ENCODE data around the gene LYSMD4.
"Not testable (repeated sequence)": the region's sequence is repeated elsewhere in the genome, so short reads cannot be mapped to it uniquely, and the experiment has no call there.

LYSMD4 gene

DNA sequence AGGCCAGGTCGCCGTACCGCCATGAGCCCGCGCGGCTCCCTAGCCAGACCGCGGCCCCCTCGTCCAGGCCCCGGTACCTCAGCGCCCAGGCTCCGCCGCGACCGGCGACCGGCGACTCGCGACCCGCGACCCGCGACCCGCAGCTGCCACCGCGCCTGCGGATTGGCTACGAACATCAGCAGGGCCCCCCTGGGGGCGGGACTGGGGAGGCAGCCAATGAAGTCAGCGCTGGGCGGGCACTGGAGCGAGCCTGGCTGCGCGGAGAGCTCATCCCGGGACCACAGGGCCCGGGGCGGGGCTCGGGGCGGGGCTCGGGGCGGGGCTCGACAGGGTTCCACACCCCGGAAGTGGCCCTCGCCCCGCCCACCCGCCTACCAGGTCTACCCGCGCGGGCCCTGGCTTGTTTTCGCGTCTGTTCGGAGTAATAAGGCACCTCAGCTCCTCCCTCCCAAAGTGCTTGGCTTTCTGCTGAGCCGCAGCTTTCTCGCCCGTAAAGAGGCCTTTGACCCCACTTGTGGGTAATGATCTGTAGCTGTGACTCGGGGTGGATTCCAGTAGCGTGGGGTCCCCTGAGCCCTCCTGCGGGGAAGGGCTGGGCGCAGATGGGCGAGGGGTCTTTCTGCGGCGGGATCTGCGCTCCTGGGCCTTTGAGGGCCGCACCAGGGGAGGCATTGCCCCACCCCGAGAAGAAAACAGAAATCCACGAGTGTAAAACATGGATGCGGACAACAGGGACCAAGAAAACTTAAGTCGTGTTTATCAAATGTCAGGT, at the start of gene LYSMD4:
Gene LYSMD4 (minus strand): TSS at position 170 of the 772 bp plus-strand sequence. CDS start 1,438 bp downstream, outside the sequence.
- DNase-seq: peak; percentile 100

DNA sequence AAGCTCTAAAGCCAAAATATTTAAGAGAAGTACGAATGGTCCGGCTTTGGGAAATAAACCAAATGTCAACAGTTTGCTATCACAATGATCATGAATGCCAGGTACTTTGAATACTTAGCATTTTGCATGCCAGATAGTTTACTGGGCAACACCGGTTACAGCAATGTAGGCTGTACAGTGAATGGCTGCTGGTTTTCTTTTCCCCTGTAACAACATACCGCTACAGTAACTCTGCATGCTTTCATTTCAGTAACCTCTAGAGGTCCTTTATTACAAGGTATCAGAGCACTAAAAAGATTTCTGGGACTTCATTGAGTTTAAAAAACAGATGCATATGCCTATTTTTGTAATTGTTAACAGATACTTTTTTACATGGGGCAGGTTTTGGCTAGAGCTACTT, 48.8 kb upstream of the LYSMD4 start:
- DNase-seq: not testable (repeated sequence)

DNA sequence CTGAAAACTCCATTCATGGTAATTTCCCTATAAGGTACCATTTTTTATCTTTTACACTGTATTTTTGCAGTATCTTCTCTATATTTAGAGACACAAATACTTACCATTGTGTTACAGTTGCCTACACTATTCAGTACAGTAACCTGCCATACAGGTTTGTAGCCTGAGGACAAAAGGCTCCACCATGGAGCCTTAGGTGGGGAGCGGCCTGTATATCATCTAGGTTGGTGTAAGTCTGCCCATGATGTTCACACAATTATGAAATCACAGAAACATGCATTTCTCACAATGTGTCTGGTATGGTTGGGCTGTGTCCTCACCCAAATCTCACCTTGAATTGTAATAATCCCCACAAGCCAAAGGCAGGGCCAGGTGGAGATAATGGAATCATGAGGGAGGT, 43.9 kb upstream of the LYSMD4 start:
- DNase-seq: no peak

DNA sequence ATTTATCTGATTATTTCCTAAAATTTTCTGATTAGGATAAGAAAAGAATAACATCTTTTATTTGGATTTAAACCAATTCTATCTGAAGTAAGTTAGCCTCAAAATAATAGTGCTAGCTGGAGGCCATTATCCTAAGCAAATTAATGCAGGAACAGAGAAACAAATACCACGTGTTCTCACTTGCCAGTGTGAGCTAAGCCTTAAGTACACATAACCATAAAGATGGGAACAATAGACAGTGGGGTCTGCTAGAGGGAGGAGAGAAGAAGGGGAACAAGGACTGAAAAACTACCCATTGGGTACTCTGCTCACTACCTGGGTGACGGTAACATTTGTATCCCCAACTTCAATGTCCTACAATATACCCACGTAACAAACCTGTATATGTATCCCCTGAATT, 31.3 kb upstream of the LYSMD4 start:
- DNase-seq: no peak

DNA sequence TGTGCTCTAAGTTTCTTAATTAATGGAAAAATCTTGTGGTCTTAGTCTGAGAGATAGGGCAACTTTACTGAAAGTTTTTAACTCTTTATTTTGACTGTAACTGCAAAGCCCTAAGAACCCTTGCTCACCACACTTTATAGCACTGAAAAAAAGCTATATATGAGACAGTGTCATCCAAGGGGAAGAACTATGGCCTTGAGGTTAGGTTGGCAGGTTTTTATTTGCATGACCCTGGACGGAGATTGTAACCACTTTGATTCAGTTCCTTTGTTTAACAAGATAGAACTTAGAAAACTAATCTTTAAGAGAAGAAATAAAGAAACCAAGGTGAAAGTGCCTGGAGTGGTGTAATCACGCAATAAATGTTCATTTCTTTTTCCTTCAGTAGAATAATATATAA, 30.6 kb upstream of the LYSMD4 start:
- no peak for DNase-seq

DNA sequence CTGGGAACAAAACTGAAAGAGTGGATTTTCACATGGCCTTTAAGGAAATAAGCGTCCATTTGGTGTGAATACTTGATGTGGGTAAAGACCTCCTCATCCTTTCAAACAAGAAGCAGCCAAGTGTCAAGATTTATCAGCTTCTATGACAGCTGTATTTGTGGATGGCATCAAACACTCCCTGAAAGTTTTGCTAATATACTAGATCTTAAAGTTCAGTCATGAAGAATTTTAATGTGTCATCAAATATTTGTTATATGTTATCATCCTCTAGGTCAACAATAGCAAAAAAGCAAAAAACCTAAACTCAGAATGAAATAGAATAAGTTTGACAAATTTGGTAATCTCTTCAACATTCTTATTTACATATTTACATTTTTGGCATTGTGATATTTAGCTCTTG, 29.1 kb upstream of the LYSMD4 start:
- no peak for DNase-seq

DNA sequence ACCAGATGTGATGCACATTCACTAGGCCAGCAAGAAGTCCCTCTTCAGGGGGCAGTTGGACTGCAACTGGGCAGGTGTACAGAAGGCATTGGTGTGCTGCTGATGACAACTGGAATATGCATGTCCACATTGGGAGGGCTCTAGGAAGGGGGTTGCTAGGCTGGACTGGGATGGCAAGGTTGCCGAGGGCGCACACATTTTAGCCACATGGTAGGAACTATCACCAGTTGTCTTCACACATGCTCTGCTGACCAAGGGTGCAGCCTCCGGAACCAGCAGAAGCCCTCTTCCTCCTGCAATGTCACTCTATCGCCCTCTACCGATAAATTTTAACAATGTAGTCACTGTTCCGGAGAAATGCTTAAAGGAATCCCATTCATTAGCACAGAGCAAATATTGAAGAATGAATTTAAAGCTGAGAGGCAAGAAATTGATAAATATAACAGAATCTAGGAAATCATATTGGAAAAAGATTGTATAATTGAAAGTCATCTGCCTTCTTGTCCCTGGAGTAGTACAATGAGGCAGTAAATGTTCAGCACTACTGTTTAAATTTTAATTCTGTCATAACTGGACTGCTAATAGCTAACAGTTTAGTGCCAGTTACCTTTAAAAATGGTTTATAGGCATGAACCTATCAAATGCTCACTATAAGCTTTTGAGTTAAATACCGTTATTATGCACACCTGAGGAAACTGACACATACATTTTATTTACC, 22.6 kb upstream of the LYSMD4 start:
- peak; percentile 51 for DNase-seq

DNA sequence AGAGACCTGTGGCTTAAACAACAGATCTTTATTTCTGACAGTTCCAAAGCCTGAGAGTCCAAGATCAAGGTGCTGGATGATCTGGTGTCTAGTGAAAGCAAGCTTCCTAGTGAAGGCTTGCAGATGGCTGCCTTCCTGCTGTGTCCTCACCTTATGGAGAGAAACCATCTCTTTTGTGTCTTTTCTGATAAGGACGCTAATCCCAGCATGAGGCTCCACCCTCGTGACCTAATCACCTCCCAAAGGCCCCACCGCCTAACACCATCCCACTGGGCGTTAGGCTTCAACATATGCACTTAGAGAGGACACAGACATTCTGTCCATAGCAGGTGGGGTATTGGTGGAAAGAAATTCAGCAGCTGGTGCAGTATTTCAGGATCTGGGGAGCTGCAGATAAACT, 19.8 kb upstream of the LYSMD4 start:
- no peak for DNase-seq

DNA sequence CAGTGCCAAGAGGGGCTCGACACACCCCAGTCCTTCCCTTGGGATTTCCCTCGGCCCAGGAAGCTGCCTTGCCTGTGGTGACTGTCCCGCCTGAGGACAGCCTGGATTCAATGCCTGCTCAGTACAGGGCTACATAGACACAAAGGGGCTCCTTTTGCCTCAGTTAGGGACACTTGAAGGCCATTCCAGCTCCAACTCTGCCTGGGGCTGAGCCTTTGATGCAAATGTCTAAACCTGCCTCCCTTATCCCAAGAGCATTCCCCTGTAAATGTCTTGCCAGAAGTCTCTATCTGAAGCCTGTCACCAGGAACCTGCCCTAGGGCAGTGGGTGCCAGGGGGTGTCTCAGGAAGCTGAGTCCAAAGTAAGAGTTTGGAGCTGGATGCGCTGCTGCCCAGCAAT, 19.3 kb upstream of the LYSMD4 start:
- DNase-seq: no peak

DNA sequence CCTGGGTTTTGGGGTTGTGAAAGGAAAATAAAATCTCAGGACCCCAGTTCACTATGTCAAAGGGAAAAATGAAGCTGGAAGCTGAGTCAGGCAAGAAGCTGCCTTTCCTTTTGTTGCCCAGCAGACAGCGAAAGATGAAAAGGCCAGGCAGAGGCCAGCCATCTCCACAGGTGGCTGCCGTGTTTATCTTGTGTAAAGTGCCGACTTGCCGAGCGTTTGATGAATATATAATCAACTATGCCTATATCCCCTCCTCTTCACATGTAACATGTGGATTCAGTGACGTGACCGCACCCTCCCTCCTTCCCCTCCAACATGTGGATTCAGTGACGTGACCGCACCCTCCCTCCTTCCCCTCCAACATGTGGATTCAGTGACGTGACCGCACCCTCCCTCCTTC, 17.1 kb upstream of the LYSMD4 start:
- not testable (repeated sequence) for DNase-seq

DNA sequence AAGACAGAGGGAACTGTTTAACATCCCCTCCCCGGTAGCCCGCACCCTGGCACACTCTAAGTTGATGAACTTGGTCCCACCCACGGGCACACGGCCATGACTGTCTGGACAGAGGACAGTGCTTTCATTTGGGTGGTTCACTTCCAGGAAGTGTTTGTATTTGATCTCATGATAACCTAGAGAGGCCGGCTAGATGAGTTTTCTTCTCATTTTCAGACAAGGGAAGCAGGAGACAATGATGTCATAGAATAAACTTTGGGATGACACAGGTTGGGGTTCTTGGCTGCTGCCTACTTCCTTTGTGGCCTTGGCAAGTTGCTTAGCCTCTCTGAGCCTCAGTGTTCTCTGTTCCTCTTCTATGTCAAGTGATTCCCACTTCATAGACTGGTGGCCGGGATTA, 16.1 kb upstream of the LYSMD4 start:
- DNase-seq: no peak

DNA sequence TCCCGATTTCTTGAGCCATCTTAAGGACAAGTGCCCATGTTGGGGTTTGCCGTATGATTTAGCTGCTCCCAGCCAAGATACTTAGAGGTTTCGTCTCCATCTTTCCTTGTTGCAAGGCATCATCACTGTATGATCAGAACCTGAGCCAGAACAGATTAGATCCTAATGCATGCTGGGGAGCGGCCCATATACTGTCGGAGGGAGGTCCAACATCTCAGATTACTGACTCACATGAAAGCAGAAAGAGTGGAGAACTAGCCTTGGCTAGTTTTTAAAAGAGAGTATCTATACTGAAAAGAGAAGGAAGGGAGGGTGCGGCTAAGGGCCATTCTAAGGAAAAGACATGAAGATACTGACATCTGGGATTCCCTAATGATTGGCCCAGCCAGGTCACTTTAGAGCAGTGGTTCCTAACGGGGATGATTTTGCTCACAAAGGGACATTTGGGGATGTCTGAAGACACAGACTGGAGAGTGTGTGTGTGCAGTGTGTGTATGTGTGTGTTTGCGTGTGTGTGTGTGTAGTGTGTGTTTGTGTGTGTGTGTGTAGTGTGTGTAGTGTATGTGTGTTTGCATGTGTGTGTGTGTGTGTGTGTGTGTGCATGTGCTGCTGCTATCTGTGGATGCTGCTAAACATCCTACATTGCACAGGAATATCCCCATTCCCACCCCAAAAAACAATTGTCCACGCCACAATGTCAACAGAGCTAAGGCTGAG, 12.3 kb upstream of the LYSMD4 start:
- DNase-seq: no peak

DNA sequence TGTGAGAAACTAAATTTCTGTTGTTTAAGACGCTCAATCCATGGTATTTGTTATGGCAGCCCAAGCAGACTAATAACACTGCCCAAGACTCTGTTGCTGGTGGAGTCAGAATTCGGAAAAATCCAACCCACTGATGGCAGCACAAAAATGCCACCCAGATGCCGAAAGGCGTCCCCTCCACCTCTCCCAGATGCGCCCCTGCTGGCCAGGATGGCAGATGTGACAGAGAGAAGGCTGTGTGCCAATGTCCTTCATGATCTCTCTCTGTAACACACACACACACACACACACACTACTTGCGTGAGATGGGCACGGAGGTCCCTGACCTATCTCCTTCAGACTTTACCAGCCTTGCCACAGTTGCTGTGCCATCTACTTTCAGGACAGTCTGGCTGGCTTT, 10.9 kb upstream of the LYSMD4 start:
- DNase-seq: no peak

DNA sequence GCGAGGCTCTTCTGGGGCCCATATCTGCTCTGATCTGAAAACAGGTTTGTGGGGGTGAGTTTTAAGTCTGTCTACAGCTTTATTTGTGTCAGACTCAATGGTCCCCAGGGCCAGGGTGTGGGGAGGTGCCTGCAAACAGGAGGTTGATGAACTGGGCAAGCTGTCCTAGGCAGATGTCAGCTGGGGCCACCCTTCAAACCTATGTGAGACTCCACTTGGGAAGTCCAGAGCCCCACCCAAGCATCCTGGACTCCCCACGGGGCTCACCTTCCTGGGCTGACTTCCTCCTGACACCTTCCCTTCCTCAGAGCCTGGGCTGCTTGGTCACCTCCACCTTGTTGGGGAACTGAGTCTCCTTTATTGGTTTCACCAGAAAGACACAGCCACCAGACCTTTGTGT, 8.6 kb upstream of the LYSMD4 start:
- DNase-seq: no peak

DNA sequence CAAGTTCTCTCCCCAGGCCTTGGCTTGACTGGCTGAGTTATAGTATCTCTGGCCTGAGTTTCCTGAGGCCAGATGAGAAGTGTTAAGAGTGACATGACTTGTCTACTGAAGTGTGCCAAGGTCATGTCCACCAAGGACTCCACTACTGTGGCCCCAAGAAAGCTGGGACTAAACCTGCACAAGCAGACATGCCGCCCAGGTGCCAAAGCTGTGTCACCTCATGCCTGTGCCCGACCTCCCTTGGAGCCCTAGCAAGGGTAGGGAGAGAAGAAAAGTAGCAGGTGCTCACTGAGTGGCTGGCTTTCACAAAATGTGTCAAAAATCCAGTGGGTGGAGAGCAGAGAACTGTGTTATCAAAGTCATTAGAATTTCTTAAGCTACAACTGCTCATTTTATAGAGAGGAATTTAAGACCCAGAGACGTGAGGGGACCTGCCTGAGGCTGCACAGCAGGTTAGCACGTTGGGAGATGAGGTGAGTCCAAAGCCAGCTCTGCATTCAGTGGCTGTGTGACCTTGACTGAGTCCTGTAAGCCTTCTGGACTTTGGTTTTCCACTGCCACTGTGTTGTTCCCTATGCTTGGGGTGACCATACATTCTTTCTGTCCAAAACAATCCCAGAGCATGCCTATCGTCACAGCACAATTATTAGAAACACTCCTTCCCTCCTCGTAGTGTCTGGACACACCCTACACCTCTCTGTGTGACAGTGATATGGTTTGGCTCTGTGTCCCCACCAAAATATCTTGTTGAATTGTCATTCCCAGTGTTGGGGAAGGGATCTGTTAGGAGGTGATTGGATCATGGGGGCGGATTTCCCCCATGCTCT, 5.0 kb upstream of the LYSMD4 start:
- DNase-seq: no peak

DNA sequence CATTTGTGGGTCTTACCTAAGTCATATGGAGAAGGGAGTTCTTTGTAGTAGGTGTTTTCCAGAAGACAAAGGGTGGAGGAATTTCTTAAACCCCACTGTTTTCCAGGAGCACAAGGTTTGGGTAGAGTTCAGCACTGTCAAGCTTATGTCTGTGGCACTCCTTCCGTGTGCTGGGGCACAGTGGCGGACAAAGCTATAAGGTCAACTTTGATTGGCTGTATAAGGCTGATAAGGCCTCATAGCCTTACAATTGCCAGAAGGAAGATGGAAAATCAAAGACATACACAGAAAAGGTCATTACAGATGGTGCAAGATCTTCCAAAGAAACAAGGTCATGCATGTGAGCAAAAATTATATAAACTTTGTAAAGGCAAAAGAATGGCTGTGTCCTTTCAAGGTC, 3.5 kb upstream of the LYSMD4 start:
- no peak for DNase-seq

DNA sequence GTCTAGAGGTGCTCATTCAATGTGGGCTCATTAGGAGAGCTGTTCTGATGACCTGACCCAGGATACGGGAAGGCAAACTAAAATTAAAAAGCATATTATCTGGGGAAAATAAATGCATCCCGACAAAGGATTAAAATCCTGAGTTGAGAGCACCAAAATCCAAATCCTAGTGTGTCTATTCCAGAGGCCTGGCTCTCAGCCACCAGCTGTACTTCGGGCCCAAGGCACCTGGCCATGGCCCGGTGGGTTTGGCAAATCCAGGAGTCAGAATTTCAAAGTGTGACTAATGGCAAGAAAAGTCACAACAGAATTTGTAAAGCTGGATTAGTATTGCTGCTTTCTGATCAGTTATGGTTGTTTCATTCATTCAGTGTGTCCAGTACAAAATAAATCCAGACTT, 2.6 kb upstream of the LYSMD4 start:
- no peak for DNase-seq

DNA sequence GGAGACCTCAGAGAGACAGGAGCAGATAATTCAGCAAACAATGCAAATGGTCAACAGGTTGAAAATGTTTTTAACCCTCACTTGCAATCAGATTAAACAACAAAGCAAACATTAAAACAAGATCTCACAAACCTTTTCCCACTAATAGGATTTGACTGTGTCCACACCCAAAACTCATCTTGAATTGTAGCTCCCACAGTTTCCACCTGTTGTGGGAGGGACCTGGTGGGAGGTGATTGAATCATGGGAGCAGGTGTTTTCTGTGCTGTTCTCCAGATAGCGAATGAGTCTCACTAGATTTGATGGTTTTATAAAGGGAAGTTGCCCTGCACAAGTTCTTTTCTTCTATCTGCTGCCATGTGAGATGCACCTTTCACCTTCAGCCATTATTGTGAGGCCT, 1.3 kb upstream of the LYSMD4 start:
- no peak for DNase-seq

DNA sequence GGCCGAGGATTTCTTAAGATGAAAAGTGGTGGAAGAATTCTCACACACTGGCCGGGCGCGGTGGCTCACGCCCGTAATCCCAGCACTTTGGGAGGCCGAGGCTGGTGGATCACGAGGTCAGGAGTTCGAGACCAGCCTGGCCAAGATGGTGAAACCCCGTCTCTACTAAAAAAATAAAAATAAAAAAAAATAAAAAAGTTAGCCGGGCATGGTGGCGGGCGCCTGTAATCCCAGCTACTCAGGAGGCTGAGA, 729 bp upstream of the LYSMD4 start:
- DNase-seq: not testable (repeated sequence)

DNA sequence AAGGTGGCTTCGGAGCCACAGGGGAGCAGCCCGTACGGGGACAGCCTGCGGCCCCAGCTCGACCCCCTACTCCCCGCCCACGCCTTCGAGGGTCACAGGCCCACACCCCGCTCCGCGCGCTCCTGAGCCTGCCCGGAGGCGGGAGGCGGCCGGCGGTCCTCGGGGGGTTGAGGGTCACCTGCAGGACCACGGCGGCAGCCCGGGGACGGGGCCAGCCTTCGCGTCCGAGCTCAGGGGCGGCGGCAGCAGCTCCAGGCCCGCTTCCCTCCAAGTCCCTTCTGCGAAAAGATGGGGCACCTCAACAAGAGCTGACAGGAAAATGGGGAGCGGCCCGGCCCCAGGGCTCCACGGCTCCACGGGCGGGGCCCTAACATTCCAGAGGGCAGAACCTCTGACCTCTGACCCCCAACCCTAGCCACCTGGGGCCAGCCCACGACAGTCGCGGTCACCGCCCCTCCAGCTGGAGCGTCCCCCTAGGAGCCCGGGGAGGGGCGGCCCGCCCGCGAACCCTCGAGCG, 428 bp downstream of the LYSMD4 start:
- no peak for DNase-seq

DNA sequence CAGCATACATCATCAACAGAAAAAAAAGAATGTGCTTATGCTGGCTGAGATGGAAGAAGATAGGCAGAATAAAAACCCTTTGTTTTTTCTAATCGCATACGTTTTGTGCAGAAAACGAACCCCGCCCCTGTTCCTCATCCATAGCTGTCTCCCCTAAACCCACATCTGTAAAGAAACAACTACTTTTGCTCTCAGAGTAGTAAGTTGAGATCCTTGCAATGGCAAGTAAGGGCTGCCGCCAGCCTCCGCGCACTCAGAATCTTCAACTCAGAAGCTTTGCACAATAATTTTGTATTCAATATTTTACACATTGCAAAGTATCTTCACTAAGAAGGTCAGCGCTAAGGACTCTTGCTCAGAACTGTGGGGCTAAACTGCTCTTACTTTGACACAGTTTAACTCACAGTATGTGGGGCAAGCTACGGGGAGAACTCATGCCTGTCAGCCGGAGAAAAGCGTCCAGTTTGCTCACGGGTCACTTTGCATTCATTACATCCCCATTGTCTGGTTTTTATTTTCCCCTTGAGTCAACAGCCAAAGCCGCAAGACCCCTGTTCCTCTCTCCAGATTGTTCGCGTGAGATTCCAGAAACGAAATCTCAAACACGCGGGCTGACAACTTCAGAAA, 1.0 kb downstream of the LYSMD4 start:
- no peak for DNase-seq

DNA sequence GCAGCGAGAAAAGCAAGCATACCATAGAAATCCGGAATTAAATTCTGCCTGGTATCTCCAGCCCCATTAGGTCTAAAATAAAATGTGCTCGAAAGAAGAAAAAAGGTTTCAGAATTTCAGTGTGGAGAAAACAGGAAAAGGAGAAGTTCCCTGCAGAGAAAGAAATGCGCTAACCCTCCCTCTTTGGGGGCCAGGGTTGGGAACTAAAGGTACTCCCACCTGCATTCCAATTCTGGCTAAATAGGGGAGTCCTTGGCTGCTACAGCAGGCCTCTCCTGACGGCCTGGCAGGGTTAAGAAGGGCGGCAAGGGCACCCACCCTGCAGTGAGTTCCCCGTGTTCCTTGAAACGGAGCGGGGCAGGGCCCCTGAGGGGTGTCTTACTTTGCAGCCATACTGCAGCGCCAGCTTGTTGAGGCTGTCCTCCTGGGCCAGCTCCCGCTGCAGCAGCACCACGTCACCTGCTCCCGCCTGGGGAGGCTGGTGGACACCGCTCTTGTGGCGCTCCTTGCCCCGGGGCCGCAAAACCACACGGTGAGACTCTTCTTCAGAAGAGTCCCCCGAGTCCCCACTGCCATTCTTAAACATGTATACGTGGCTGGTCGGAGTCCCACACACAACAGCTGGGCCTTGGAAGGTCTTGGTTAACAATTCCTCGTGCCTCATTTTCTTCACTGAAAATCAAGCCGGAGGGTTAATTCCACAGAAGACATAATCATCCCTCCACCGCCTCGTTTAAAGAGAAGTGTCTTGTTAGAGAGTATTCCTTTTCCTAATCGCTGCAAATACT, 1.7 kb downstream of the LYSMD4 start:
- no peak for DNase-seq
